Subcutaneous adipose tissue (tissue), 4 donors: Measurements from ENCODE around the gene SMAP1. TPM values are rescaled to one million over a fixed set of nuclear protein-coding genes. Genes with fewer than 3 reads are reported as not detected.

ENCODE experiments used
- CTCF ChIP-seq: fragments of 450-650 bp; IDR thresholded peaks from one replicate; pipeline ENCODE4 v1.5.1; 2016; ENCODE audit warnings: low read depth, mild to moderate bottlenecking, control low read depth, antibody characterized with exemption, moderate library complexity
- total RNA-seq, 4 donors: library from RNA; depleted of rRNA; stranded (reverse); fragments of >200 nt; gene quantifications; one replicate each; pipeline ENCODE4 v1.1.0, GENCODE V29; 2016

The SMAP1 gene
- total RNA-seq, 4 donors from 2014 or later = 28.8 to 38.8 (median 34.3) TPM

DNA sequence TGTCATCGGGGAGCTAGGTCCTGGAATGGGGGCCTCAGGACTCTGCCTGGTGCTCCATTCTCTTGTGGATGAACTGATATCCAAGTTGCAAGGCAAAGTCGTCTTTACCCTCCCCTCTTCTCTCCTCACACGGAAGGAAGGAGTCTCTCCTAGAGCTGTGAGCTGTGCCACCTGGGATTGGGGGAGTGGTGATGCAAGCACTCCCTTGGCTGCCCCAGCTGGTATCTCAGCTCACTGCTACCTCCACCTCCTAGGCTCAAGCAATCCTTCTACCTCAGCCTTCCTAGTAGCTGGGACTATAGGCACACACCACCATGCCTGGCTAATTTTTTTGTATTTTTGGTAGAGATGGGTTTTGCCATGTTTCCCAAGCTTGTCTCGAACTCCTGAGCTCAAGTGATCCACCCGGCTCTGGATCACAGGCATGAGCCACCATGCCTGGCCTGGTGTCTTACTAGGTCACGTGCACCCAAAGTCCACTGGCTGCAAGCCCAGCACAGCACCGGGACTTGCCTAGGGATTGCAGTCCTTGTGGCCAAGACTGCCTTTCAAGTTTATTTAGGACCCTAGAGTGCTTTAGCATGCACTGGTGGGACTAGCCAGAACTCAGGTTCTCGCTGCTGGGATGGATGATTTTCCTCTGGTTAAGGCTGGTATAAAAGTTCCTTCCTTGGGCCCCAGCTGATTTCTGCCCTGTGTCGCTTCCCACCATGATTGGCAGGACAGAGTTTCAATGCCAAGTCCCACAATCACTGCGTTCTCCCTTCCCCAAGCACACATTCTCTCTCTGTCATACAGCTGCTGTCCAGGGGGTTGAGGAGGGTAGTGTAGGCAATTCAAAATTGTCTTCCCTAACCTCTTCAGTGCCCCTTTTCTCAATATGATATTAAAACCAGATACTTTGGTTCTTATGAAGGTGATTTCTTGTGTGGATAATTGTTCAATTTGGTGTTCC is 33.5 kb downstream of the SMAP1 start:
- no peak for TF ChIP-seq CTCF

GRCh38 chr6:70705772-70706171 is 38.1 kb downstream of the SMAP1 start:
- no peak for TF ChIP-seq CTCF

DNA sequence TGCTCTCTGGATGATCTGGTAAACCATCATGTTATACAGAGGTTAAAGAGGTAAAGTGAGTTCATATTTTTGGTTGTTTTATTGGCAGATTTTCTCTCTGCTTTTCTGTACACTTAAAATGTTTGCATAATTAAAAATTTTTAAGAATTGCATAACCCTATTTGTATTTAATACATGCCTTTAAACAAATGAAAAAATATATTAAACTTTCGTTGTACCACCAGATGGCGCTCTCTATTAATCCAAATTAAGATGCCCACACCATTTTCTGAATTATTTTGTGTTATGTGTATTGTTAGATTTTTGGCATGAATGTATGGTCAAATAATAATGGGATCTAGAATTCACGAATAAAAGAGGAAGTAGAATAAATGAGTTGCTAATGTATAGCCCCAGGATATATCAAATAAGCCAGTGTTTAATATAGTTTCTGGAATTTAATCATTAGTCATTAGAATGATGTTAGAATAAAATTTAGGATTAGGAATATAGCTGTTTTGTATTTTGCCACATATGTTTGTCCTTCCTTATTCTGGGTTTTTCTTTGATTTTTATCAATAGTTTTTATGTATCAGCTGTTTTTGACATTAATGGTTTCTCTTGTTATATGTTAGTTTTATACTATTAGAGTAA is 38.9 kb downstream of the SMAP1 start:
- no peak for TF ChIP-seq CTCF

DNA sequence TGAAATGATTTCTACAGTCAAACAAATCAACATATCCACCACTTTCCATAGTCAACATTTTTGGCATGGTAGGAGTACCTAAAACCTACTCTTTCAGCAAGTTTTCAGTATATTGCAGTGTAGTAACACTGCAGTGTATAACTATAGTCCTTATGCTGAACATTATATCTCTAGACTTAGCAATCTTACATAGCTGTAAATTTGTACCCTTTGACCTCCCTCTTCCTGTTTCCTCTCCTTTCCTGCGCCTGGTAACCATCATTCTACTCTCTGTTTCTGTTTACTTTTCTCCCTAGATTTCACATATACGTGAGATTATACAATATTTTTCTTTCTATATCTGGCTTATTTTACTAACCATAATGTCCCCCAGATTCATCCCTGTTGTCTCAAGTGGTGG is 40.2 kb downstream of the SMAP1 start:
- no peak for TF ChIP-seq CTCF

DNA sequence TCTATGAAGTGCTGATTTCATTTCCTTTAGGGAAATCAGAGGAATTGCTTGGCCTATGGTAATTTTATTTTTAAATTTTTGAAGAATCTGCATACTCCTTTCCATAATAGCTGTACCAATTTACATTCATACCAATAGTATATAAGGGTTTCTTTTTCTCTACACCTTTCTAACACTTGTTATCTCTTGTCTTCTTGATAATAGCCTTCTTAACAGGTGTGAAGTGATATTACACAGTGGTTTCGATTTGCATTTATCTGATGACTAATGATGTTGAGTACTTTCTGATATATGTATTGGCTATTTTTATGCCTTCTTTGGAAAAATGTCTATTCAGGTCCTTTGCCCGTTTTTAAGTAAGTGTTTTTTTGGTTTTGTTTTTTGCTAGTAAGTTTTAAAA is 40.8 kb downstream of the SMAP1 start:
- TF ChIP-seq CTCF = no peak

DNA sequence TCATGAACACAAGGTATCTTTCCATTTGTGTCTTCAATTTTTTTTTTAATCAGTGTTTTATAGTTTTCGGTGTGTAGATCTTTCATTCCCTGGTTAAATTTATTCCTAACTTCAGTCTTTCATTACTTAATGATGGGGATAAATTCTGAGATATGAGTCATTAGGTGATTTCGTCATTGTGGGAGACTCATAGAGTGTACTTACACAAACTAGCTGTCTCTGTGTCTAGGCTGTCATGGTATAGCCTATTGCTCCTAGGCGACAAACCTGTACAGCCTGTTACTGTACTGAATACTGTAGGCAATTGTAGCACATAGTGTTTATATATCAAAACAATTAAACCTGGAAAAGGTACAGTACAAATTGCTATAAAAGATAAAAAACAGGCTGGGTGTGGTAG is 42.1 kb downstream of the SMAP1 start:
- TF ChIP-seq CTCF = no peak

GRCh38 chr6:70714716-70715257 is 47.1 kb downstream of the SMAP1 start:
- TF ChIP-seq CTCF = no peak
